H1 (cell line): Measurements from ENCODE around the gene HMGXB3. TPM values are rescaled to one million over a fixed set of nuclear protein-coding genes. Genes with fewer than 3 reads are reported as not detected.

Experiments used
- polyA plus RNA-seq, 7 experiments: library from polyadenylated mRNA; depleted of rRNA in 3 of 7; stranded (reverse) in 5 of 7; unstranded in 2 of 7; fragments of >200 nt in 5 of 7; fragments of 200-250 nt in 2 of 7; gene quantifications; 1 replicate in 5 of 7; 2 replicates in 1 of 7; 4 replicates in 1 of 7; pipeline versions ENCODE4 v1.2.1 to v1.2.3, GENCODE V29; 2011 to 2013; ENCODE audit warnings: missing spikeins in 2 of 7, mixed read lengths in 2 of 7
- total RNA-seq: library from RNA; stranded (reverse); fragmentation: NEBNext Ultra II Directional; extraction: Animal tissue kit (Norgen Biotek cat#: 25700); gene quantifications from 2 replicates; pipeline ENCODE4 v1.2.1, GENCODE V29; 2021
- TF ChIP-seq, protein P1 (sequence below): fragments of 300-600 bp; sonication (generic); IDR thresholded peaks from 2 replicates; pipeline ENCODE4 v1.7.1; 2012; ENCODE audit warnings: low read length, moderate library complexity, mild to moderate bottlenecking, inconsistent platforms; ENCODE audit not compliant: insufficient replicate concordance

Gene HMGXB3
- total and polyA plus RNA-seq, 2 of the 8 experiments (the other 6 are each of a cell fraction or from before 2014, with no cell fraction given), result 26.8 to 28.0 TPM

DNA sequence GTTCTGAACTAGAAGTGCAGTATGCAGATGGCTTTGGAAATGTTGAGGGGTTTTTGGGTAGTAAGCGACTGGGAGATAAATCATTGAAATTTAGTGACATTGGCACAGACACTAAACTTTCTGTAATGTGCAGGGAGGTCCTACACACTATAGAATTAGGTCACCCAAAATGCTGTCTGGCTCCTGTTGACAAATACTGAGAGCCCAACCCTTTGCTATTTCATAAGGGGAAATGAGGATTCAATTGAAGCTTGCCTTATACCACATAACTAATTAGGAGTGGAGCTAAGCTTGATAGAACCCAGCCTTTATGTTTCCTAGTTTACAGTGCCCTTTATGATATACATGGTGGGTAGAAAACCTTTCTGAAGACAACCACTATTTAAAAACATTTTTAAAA is 22.6 kb downstream of the HMGXB3 start (continued):
- TF ChIP-seq, protein P1, sequence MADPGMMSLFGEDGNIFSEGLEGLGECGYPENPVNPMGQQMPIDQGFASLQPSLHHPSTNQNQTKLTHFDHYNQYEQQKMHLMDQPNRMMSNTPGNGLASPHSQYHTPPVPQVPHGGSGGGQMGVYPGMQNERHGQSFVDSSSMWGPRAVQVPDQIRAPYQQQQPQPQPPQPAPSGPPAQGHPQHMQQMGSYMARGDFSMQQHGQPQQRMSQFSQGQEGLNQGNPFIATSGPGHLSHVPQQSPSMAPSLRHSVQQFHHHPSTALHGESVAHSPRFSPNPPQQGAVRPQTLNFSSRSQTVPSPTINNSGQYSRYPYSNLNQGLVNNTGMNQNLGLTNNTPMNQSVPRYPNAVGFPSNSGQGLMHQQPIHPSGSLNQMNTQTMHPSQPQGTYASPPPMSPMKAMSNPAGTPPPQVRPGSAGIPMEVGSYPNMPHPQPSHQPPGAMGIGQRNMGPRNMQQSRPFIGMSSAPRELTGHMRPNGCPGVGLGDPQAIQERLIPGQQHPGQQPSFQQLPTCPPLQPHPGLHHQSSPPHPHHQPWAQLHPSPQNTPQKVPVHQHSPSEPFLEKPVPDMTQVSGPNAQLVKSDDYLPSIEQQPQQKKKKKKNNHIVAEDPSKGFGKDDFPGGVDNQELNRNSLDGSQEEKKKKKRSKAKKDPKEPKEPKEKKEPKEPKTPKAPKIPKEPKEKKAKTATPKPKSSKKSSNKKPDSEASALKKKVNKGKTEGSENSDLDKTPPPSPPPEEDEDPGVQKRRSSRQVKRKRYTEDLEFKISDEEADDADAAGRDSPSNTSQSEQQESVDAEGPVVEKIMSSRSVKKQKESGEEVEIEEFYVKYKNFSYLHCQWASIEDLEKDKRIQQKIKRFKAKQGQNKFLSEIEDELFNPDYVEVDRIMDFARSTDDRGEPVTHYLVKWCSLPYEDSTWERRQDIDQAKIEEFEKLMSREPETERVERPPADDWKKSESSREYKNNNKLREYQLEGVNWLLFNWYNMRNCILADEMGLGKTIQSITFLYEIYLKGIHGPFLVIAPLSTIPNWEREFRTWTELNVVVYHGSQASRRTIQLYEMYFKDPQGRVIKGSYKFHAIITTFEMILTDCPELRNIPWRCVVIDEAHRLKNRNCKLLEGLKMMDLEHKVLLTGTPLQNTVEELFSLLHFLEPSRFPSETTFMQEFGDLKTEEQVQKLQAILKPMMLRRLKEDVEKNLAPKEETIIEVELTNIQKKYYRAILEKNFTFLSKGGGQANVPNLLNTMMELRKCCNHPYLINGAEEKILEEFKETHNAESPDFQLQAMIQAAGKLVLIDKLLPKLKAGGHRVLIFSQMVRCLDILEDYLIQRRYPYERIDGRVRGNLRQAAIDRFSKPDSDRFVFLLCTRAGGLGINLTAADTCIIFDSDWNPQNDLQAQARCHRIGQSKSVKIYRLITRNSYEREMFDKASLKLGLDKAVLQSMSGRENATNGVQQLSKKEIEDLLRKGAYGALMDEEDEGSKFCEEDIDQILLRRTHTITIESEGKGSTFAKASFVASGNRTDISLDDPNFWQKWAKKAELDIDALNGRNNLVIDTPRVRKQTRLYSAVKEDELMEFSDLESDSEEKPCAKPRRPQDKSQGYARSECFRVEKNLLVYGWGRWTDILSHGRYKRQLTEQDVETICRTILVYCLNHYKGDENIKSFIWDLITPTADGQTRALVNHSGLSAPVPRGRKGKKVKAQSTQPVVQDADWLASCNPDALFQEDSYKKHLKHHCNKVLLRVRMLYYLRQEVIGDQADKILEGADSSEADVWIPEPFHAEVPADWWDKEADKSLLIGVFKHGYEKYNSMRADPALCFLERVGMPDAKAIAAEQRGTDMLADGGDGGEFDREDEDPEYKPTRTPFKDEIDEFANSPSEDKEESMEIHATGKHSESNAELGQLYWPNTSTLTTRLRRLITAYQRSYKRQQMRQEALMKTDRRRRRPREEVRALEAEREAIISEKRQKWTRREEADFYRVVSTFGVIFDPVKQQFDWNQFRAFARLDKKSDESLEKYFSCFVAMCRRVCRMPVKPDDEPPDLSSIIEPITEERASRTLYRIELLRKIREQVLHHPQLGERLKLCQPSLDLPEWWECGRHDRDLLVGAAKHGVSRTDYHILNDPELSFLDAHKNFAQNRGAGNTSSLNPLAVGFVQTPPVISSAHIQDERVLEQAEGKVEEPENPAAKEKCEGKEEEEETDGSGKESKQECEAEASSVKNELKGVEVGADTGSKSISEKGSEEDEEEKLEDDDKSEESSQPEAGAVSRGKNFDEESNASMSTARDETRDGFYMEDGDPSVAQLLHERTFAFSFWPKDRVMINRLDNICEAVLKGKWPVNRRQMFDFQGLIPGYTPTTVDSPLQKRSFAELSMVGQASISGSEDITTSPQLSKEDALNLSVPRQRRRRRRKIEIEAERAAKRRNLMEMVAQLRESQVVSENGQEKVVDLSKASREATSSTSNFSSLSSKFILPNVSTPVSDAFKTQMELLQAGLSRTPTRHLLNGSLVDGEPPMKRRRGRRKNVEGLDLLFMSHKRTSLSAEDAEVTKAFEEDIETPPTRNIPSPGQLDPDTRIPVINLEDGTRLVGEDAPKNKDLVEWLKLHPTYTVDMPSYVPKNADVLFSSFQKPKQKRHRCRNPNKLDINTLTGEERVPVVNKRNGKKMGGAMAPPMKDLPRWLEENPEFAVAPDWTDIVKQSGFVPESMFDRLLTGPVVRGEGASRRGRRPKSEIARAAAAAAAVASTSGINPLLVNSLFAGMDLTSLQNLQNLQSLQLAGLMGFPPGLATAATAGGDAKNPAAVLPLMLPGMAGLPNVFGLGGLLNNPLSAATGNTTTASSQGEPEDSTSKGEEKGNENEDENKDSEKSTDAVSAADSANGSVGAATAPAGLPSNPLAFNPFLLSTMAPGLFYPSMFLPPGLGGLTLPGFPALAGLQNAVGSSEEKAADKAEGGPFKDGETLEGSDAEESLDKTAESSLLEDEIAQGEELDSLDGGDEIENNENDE, result no peak
